Smooth muscle cell (in vitro differentiated cells): ENCODE data around the gene DENND4B. TPM values are rescaled to one million over a fixed set of nuclear protein-coding genes. Genes with fewer than 3 reads are reported as not detected.

ENCODE experiments used
- DNase-seq: peaks from one replicate; lab custom pipeline; 2025; ENCODE audit not compliant: unreplicated experiment; lab: John Stamatoyannopoulos, UW
- H2AFZ ChIP-seq: fragments of 200-600 bp; sonication (generic); 2 replicates; pipeline ENCODE4 v1.6.0; 2016; ENCODE audit warnings: antibody characterized with exemption, low read depth, mild to moderate bottlenecking
- H3F3A ChIP-seq: fragments of 200-600 bp; sonication (generic); 2 replicates; pipeline ENCODE4 v1.6.0; 2017; ENCODE audit warnings: antibody characterized with exemption, low read depth
- H3K27ac ChIP-seq: fragments of 200-600 bp; sonication (generic); 2 replicates; pipeline ENCODE4 v1.5.1; 2016; ENCODE audit warnings: low read depth, mild to moderate bottlenecking
- H3K27me3 ChIP-seq: fragments of 200-600 bp; sonication (generic); 2 replicates; pipeline ENCODE4 v1.6.1; 2016; ENCODE audit warnings: low read depth, mild to moderate bottlenecking
- H3K36me3 ChIP-seq: fragments of 200-600 bp; sonication (generic); 2 replicates; pipeline ENCODE4 v1.5.1; 2016; ENCODE audit warnings: low read depth
- H3K4me1 ChIP-seq: fragments of 200-600 bp; sonication (generic); 2 replicates; pipeline ENCODE4 v1.5.1; 2016; ENCODE audit warnings: low read depth
- H3K4me2 ChIP-seq: fragments of 200-600 bp; sonication (generic); 2 replicates; pipeline ENCODE4 v1.6.0; 2016; ENCODE audit warnings: mild to moderate bottlenecking
- H3K4me3 ChIP-seq: fragments of 200-600 bp; sonication (generic); 2 replicates; pipeline ENCODE4 v1.5.1; 2016; ENCODE audit warnings: mild to moderate bottlenecking
- H3K79me2 ChIP-seq: fragments of 200-600 bp; sonication (generic); 2 replicates; pipeline ENCODE4 v1.6.0; 2016; ENCODE audit warnings: low read depth, mild to moderate bottlenecking
- H3K9ac ChIP-seq: fragments of 200-600 bp; sonication (generic); 2 replicates; pipeline ENCODE4 v1.6.0; 2016; ENCODE audit warnings: low read depth
- H3K9me3 ChIP-seq: fragments of 200-600 bp; sonication (generic); replicated peaks from 2 replicates; pipeline ENCODE4 v1.5.1; 2016; ENCODE audit warnings: low read depth
- H4K20me1 ChIP-seq: fragments of 200-600 bp; sonication (generic); 2 replicates; pipeline ENCODE4 v1.6.0; 2016; ENCODE audit warnings: low read depth
- WGBS: methylation state at CpG from one replicate; pipeline ENCODE4 v1.1.7; 2016; ENCODE audit warnings: low lambda C conversion rate; 5-methylcytosine and 5-hydroxymethylcytosine counted together
- polyA plus RNA-seq: library from polyadenylated mRNA; unstranded; fragments of >200 nt; fragmentation: Nextera tagmentation; extraction: Ambion mirVana; gene quantifications from 2 replicates; pipeline ENCODE4 v1.2.1, GENCODE V29; 2016
- total RNA-seq: library from RNA; depleted of rRNA; stranded (reverse); fragments of >200 nt; gene quantifications from 2 replicates; pipeline ENCODE4 v1.2.3, GENCODE V29; 2014
- TF ChIP-seq, protein P1 (sequence below): fragments of 200-600 bp; sonication (generic); IDR thresholded peaks from 2 replicates; pipeline ENCODE4 v1.5.1; 2017; ENCODE audit warnings: borderline replicate concordance, mild to moderate bottlenecking, antibody characterized with exemption; ENCODE audit not compliant: insufficient read depth, poor library complexity, severe bottlenecking

The DENND4B gene
- total and polyA plus RNA-seq, 2 experiments from 2014 or later = 9.7 to 16.3 TPM

DNA sequence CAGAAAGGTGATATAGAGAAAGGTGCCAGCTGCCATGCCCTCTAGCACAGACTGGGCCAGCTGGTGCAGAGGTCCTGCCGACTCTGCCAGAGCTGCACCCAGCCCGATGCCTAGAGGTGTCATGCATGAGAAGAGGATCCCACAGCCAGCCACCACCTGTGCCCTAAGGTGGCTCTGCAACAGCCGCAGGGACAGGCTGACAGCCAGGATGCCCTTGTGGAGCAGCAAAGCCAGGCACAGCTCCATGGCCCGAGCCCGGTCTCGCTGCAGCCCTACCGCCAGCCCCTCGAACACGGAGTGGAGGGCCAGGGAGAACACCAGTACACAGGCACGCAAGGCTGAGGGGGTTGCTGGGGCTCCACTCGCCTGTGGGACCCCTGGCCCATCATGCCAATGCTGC is 13.7 kb upstream of the DENND4B start:
- DNase-seq = no peak
- no peak overlapping the region for H3K4me3 ChIP-seq
- peaks cover 41% of the 10 kb centered on the region for H4K20me1 ChIP-seq
- H3K79me2 ChIP-seq = peaks cover 59% of the 10 kb centered on the region
- TF ChIP-seq, protein P1, sequence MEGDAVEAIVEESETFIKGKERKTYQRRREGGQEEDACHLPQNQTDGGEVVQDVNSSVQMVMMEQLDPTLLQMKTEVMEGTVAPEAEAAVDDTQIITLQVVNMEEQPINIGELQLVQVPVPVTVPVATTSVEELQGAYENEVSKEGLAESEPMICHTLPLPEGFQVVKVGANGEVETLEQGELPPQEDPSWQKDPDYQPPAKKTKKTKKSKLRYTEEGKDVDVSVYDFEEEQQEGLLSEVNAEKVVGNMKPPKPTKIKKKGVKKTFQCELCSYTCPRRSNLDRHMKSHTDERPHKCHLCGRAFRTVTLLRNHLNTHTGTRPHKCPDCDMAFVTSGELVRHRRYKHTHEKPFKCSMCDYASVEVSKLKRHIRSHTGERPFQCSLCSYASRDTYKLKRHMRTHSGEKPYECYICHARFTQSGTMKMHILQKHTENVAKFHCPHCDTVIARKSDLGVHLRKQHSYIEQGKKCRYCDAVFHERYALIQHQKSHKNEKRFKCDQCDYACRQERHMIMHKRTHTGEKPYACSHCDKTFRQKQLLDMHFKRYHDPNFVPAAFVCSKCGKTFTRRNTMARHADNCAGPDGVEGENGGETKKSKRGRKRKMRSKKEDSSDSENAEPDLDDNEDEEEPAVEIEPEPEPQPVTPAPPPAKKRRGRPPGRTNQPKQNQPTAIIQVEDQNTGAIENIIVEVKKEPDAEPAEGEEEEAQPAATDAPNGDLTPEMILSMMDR = no peak
- no peaks in the 10 kb centered on the region for H3K9me3 ChIP-seq
- H3K9ac ChIP-seq = no peak overlapping the region
- peaks cover 4% of the 10 kb centered on the region for H3F3A ChIP-seq
- no peaks in the 10 kb centered on the region for H3K27me3 ChIP-seq
- 97% methylated on average over 11 of the region's 11 CpGs for WGBS
- no peaks in the 10 kb centered on the region for H3K36me3 ChIP-seq
- H2AFZ ChIP-seq = no peak overlapping the region
- H3K27ac ChIP-seq = no peak overlapping the region
- H3K4me1 ChIP-seq = peaks cover 28% of the 10 kb centered on the region
- no peak overlapping the region for H3K4me2 ChIP-seq

DNA sequence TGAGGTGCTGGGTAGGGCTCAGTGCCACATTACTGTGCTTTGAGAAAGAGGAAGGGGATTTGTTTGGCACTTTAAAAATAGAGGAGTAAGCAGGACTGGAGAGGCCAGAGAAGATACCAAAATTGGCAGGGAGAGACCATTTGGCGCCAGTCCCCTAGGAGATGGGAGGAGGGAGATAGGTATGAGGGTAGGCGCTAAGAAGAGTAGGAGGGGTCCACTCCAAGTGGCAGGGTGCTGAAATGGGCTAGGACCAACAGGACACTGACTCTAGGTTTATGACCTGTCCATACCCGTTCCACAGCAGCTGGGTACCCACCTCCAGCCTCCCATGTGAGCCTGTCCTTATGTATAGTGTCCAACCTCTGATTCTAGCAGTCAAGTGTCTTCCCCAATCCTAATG is 12.9 kb upstream of the DENND4B start:
- Histone ChIP-seq H2AFZ (no peak overlapping the region), H3K79me2 (peaks cover 59% of the 10 kb centered on the region), H3K27me3 (no peaks in the 10 kb centered on the region), H3K27ac (peak overlapping the region; percentile 54), H3K4me3 (no peak overlapping the region), H3K9me3 (no peaks in the 10 kb centered on the region), H3K4me2 (no peak overlapping the region), H3F3A (peaks cover 4% of the 10 kb centered on the region), H3K36me3 (no peaks in the 10 kb centered on the region), H3K9ac (no peak overlapping the region), H4K20me1 (peaks cover 48% of the 10 kb centered on the region), H3K4me1 (peaks cover 22% of the 10 kb centered on the region)
- no peak for DNase-seq
- WGBS = 96% methylated on average over 3 of the region's 3 CpGs
- TF ChIP-seq, protein P1 = no peak

- H3K79me2 ChIP-seq = peaks cover 64% of the 10 kb centered on the region
- peak overlapping the region; percentile 78 for H3K4me2 ChIP-seq
- DNase-seq = no peak
- H3K36me3 ChIP-seq = no peaks in the 10 kb centered on the region
- WGBS = 49% methylated on average over 4 of the region's 4 CpGs
- H3K4me3 ChIP-seq = peak overlapping the region; percentile 96
- TF ChIP-seq, protein P1 = no peak
- H3K27ac ChIP-seq = peak overlapping the region; percentile 54
- H3K4me1 ChIP-seq = peaks cover 18% of the 10 kb centered on the region
- no peak overlapping the region for H3K9ac ChIP-seq
- no peak overlapping the region for H2AFZ ChIP-seq
- H3K9me3 ChIP-seq = no peaks in the 10 kb centered on the region
- H3K27me3 ChIP-seq = no peaks in the 10 kb centered on the region
- H3F3A ChIP-seq = peaks cover 4% of the 10 kb centered on the region
- H4K20me1 ChIP-seq = peaks cover 54% of the 10 kb centered on the region
These were observed 12.4 kb upstream of the DENND4B start for GRCh38 chr1:153958961-153959260.

DNA sequence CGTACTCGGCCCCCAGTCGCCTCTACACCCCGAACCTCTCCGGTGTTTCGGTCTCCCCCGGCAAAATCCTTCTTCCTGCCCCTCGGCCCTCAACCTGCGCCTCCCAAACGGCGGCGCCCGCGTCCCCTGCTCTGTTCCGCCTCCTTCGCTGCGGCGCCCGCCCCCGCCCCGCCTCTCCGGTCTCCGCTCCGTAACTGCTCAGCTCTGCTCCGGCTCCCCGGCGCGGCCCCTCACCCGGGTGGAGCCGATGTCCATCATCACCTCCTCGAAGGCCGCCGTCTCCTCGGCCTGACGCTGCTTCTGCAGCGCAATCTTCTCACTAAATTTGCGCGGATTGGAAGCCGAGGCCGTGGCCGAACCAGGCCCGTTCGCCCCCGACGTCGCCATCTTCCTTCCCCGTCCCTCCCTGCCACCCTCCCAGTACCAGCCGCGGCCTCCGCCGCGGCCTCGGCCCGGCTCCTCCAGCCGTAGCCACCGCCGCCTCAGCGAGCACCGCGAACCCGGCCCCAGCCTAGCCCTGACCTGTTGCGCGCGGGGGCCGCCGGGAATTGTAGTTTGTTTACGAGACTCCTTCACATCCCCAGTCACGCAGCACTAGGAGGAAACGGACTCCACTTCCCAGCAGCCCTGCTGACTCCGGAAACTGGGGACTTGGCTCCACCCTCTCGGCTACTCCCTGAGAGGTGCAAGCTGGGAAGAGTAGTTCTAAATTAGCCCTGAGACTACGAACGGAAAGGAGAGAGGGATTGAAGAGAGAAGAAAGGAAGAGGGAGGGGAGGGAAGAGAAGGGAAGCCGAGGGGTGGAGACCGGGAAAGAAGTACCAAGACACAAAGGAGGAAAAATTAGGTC is 11.8 kb upstream of the DENND4B start, which contains the start of gene CRTC2:
Gene CRTC2, minus strand, starts transcription at position 502 of the 850 bp plus-strand sequence. Its CDS starts 115 bp downstream, at position 387.
- TF ChIP-seq, protein P1 = no peak
- Histone ChIP-seq H4K20me1 (peaks cover 59% of the 10 kb centered on the region), H3K27me3 (no peaks in the 10 kb centered on the region), H3K4me3 (peak within 1 kb of the TSS; percentile 96), H3F3A (peaks cover 4% of the 10 kb centered on the region), H3K36me3 (no peaks in the 10 kb centered on the region), H3K9ac (peak within 1 kb of the TSS; percentile 93), H3K9me3 (no peaks in the 10 kb centered on the region), H2AFZ (no peak within 1 kb of the TSS), H3K79me2 (peaks cover 67% of the 10 kb centered on the region), H3K4me2 (peak within 1 kb of the TSS; percentile 91), H3K4me1 (peaks cover 18% of the 10 kb centered on the region), H3K27ac (peak within 1 kb of the TSS; percentile 85)
- peak; percentile 86 for DNase-seq
- 1% methylated on average over 37 of the region's 75 CpGs for WGBS
